NCI-H2196 (cell line): ENCODE measurements around the gene CFL1.

Experiments
- DNase-seq: peaks from one replicate; lab custom pipeline; 2025; ENCODE audit not compliant: unreplicated experiment; lab: John Stamatoyannopoulos, UW

CFL1 gene

DNA sequence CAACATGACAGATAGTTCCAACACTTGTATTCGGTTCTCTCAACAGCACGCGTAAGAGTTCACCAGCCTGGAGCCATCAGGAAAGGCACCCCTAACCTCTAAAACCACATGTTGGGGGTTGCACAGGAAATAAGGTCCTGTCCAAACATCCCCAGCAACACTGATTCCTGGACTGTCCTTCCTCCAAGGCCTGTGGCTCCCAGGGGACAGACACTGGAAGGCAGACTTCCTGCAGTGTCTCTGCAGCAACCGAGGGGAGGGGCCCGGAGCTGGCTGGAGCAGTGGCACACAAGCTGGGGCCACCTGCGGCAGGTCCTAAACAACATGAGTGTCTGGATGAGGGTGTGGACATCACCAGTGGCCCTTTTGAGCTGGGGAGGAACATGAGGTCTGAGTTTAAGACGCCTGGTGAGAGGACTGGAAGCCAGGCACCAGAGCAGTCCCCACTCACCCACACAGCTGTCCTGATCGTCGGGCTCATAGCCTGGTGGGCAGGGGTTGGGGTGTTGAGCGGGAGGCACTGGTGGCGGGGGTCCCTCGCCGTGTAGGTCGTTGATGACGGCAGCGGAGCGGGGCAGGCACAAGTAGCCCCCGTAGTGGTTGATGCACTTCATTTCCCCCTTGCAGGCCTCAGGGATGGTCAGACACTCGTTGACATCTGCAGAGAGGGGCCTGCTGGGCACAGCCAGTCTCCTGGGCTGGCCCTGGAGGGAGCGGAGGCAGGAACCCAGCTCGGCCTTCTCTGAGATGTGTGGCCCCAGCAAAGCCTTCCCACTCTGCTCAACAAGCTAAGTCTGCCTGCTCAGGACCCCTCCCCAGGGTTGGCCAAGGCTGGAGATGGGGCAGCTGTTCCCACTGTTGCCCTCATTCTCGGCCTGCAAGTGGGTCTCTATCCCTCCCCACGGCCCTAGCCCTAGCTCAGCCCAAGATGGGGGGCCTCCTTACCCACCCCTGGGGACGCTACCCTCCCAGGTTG is 13.0 kb upstream of the CFL1 start:
- DNase-seq: no peak

DNA sequence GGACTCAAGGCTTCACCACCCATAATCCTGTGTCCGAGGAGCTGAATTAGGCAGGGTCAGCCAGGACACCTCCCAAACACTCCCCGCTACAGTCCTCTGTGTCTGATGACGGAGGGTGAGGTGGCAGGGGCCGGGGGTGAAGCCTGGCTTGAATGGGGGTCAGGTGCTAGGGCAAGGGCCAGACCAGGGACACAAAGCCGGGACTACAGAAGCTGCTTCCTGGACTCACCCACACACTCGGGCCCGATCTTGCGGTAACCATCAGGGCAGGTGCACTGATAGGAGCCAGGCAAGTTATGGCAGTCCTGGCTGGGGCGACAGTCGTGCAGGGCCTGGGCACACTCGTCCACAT is 12.3 kb upstream of the CFL1 start:
- DNase-seq: no peak

DNA sequence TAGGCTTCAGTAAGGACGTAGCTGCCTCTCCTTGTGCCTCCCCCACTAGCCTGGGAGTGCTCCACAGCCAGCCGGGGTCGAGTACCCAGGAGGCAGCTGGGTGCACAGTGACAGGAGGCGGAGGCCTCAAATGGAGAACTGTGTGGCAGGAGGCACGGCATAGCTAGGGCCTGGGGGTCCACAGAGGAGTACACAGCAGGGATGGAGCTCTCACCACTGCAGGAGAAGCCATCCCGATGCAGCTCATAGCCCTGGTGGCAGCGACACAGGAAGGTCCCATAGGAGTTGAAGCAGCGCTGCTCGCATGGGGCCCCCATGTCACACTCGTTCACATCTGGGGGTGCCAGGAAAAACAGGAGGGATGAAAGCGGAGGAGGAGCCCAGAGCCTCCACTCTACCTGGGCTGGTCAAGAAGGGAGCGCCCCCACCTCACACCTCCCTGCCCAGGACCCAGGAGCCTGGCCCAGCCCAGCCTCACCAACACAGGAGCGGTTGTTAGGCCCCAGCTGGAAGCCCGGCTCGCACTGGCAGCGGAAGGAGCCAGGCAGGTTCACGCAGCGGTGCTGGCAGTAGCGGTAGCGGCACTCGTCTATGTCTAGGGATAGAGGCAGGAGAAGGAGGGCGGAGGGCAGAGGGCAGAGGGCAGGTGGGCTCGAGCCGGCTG is 11.8 kb upstream of the CFL1 start:
- no peak for DNase-seq

DNA sequence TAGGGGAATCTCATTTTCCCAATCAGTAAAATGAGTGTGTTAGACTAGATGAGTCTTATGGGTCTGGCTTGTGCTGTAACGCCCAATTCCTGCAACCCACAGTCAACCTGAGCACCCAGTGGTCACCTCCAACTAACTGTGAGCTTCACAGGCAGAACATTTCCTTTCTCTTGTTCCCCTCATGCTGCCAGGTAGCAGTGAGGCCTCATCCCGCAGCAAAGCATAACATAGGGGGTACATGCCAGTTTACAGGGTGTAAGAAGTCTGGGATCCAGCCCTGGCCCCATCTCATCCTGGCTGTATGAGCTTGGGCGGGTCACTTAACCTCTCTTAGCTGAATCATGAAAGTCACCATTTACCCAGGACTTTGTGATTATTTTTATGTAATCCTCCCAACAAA is 10.9 kb upstream of the CFL1 start:
- no peak for DNase-seq

DNA sequence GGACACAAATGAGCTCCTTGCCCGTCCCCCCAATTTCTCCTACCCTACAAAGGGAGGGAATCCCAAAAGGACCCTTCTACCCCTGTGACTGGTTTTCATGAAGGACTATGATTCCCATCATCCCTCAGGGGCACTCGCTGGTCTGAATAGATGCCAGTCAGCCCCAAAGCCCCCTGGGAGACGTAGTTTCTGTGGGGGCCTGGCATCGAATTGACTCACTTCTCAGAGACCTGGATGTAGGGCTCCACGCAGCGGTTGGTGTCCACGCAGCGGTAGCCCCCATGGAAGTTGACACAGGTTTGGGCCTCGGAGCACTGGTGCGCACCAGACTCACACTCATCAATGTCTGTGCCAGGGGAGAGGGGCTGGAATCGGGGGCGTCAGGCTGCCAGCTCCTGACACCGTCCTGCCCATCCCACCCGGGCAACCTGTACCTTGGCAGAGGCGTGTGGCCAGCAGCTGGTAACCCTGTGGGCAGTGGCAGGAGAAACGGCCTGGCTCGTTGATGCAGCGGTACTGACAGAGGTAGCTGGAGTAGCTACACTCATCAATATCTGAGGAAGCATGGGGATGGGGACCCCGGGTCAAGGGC is 10.2 kb upstream of the CFL1 start:
- no peak for DNase-seq

DNA sequence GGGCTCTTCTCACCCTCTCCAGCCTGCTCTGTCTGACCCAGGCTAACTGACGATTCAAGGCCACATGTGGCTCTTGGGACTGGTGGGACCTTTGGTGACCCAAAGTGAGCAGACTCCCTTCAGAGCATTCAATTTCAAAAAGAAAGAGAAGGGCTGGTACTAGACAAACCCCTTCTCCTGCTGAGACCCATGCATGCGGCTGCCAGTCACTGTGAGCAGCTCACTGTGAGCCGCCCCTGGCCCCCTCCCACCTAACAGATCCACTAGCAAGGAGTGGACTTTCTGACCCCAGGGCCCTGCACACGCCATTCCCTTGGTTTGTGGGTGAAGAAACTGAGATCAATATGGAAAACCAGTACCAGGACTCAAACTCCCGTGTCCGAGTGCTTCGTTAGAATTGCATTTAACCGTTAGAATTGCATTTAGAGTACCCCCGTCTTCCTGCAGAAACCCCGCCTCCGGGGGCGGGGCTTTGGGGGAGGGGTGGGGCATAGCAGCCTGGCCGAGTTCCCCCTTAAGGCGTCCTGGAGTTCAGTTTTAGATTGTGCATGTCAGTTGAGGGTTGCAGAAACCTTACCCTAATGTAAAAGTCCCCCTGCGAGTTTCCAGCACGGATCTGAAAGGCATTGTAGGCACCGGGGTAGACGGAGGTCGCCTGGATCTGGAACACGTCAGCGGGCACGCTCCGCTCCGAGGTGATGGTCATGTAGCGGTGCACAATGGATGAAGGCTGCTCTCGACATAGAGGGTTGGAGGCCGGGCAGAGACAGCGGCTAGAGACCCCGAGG is 9.5 kb upstream of the CFL1 start:
- no peak for DNase-seq

DNA sequence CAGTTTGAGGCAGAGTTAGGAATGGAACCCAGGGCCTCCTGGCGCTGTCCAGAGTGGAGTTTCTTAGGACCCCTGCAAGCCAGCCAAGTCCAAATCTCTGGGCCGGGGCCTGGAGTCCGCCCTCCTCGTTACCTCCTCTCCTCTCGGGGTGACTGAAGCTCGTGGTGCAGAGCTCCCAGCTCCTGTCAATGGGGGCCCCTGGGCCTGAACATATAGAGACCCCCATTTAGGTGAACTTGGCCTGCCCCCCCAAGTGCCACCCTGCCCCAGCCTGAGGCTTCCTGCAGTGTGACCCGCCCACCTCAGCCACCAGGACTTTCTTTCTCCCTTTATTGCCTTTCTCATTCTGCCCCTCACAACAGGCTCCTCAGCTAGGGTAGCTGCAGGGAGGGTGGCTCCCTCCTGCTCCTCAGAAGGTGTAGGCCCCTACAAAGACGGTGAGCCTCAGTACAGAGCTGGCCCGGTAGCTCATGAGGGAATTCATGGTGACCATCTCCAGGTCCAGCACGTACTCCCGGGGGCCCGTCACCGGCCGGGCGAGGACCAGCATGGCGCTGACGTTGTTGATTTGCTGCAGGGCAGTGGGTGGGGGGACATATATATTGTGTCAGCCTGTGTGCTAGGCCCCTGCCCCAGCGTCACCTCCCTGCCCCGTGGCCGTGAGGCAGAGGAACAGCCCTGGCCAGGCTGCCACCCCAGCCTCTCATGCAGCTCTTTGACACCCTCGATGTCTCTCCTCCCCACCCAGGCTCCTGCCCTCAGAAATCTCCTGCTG is 8.7 kb upstream of the CFL1 start:
- no peak for DNase-seq

DNA sequence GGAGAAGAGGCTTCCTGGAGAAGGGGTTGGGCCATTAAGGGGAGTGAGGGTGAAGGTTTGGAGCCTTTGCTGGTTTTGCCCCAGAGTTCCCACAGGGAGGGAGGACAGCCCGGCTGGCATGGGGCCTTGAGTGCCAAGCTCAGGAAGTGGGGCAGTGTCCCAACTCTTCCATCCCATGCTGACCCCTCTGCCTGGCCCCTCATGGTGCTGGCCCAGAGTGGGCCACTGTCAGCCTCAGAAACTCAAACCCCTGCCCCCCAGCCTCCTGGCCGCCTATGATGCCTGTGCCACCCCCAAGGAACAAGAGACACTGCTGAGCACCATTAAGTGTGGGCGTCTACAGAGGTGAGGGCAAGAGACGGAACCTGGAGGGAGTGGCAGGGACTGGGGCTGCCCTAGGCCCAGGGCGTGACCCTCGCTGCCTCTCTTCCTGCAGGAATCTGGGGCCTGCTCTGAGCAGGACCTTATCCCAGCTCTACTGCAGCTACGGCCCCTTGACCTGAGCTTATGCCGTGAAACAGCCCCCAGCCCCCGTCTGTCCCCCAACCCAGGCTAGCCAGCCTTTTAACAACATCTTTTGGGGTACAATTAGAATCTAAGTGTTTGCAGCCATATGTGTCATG is 7.7 kb upstream of the CFL1 start:
- no peak for DNase-seq

DNA sequence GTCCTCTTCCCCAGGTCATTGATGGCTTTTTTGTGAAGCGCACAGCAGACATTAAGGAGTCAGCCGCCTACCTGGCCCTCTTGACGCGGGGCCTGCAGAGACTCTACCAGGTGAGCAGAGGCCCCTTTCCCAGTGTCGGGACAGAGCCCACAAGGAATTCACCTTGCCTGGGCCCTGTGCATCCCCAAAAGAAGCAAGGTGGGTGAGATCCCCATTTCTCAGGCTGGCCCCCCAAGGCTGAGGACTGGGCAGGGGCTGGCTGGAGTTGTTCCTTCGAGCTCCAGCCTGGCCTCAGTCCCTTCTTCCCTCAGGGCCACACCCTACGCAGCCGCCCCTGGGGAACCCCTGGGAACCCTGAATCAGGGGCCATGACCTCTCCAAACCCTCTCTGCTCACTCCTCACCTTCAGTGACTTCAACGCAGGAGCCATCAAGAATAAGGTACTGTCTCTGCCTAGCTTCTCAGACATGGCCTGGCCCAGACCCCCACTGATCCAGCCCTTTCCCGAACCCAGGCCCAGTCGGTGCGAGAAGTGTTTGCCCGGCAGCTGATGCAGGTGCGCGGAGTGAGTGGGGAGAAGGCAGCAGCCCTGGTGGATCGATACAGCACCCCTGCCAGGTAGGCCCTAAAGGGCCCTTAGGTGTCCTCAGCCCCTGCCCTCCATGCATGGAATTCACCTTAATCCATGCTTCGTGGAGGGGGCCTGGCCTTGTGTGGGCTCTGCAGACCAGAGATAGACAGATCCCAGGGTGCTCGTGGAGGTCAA is 6.9 kb upstream of the CFL1 start:
- DNase-seq: no peak

DNA sequence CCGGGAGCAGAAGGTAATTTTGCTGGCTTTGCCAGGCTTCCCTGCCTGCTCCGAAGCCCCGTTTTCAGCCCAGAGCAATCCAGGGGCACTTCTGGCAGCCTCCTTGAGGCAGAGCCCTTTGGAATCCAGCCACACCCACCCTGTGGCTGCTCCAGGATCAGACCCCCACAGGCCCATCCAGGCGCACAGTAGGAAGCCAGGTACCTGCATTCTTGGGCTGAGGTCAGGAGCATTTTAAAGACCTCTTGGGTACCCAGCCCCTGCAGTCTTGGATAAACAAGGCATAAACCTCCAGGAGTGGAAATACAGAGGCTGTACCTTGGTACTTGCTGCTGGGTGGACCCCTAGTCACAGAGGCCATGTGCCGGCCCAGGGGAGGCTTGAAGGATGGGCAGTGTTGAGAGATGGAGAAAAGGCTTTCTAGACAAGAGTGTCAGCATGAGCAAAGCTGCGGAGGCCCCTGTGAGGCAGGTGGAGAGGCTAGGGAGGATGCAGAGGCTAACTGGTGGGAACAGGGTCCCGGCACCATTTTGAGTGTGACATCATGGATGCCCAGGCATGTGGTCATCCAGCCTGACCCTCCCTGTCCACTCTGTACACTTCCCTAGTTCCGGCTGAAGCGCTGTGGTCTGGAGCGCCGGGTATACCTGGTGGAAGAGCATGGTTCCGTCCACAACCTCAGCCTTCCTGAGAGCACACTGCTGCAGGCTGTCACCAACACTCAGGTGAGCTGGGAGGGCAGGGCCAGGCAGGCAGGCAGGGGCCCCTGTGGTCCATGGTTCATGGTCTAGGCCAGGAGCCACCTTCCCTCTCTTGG is 6.1 kb upstream of the CFL1 start:
- no peak for DNase-seq

DNA sequence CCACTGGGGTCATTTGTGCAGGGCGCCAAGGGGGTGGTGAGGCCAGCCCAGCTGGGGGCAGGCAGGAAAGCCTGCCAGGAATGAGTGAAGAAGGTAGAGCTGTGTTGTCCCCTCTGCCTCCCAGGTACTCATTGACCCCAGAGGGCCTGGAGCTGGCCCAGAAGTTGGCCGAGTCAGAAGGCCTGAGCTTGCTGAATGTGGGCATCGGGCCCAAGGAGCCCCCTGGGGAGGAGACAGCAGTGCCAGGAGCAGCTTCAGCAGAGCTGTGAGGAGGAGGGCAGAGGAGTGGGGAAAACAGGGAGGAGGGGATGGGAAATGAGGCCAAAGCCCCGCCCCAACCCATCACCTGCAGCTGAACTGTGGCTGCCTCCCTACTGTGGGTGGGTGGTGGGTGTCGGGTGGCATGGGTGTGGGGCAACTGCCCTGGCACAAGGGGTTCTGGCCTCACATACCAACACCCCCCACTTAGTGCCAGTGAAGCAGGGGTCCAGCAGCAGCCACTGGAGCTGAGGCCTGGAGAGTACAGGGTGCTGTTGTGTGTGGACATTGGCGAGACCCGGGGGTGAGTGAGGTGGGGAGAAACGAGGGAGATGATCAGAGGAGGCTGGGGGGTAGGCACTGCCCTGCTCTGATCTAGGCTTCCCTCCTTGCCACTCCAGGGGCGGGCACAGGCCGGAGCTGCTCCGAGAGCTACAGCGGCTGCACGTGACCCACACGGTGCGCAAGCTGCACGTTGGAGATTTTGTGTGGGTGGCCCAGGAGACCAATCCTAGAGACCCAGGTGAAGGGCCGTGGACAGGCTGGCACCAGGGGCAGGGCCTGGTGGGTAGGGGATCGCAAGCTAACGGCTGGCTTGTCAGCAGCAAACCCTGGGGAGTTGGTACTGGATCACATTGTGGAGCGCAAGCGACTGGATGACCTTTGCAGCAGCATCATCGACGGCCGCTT is 5.2 kb upstream of the CFL1 start:
- DNase-seq: no peak

DNA sequence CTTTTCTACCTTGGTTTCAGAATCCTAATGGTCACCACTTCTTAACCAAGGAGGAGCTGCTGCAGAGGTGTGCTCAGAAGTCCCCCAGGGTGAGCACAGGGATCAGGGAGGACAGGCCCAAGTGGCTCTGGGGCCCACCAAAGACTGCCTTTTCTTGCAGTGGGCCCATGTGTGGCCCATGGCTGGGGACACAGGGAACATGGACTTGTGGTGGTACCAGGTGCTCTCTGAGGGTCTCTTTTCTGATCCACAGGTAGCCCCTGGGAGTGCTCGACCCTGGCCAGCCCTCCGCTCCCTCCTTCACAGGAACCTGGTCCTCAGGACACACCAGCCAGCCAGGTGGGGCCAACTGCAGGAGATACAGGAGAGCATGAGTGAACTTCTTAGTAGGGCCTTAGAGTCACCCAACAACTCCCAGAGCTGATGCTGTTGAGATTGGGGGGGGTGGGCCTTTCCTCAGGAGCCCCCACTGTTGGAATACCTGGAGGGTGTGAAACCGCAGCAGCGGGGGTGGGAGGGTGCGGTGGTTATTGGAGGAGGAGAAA is 4.3 kb upstream of the CFL1 start:
- DNase-seq: no peak

DNA sequence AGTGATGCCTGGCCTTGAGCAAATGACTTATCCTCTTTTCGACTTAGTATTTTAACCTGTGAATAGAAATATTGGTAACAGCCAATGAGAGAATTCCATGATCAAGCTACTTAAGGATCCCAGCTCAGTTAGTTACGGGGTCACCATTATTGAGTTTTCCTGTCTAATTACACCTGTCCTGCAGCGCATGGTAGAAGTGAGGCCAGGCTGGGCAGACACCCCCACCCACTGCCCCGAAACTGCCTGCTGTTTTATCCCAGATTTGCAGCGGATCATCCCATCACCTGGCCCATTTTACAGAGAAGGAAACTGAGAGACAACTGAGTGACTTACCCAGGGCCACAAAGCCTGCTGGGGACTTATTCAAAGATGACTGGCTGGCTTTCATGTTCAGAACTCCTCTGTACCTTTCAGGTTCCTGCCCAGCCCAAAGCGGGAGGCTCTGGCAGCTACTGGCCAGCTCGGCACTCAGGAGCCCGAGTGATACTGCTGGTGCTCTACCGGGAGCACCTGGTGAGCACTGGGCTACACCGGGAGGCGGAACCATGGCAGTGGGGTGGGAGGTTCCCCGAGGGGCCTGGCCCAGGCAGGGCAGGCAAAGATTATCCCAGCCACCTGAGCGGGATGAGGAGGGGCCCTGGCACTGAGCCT is 3.7 kb upstream of the CFL1 start:
- DNase-seq: no peak

DNA sequence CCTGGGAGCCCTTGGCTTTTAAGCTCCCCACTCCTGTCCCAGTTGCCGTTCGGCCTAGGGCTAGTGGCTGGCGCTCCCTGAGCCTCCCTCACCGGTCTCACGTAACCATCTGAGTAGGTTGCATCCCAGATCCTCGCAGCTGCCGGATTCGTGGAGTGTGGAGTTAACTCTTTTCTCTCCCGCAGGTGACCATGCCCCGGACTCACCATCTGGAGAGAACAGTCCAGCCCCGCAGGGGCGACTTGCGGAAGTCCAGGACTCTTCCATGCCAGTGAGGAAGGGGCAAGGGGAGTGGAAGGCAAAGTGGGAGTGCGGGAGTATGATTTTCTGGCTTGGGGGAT is 3.2 kb upstream of the CFL1 start:
- DNase-seq: no peak

DNA sequence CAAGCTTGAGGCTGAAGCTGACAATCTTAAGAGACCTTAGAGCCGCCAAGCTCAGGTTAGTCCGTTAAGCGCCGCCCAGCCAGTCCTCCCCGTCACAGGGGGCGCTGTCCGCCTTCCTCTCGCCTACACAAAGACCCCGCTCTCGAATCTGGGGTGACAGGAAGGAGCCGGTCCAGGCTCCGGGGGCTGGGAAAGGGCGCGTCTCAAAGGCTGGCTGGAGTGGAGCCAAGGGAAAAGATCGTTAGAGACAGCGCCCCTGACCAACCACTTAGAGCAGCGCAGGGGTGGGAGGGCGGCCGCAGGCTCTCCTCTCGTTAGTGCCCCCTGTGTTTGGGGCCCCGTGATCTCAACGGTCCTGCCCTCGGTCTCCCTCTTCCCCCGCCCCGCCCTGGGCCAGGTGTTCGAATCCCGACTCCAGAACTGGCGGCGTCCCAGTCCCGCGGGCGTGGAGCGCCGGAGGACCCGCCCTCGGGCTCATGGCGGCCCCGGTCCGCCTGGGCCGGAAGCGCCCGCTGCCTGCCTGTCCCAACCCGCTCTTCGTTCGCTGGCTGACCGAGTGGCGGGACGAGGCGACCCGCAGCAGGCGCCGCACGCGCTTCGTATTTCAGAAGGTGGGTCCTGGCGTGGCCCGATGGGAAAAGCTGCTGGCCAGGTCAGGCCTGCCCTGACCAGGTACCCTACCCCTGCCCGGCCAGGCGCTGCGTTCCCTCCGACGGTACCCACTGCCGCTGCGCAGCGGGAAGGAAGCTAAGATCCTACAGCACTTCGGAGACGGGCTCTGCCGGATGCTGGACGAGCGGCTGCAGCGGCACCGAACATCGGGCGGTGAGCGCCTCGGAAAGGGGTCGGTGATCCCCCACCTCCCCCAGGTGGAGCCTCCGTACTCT is 2.5 kb upstream of the CFL1 start, which contains the start of gene MUS81:
TSS of gene MUS81 (plus strand) at position 156 of the 887 bp plus-strand sequence. CDS start at position 477, 321 bp downstream.
- peak; percentile 99 for DNase-seq
